ENCODE data around the gene GPR31. TPM values are rescaled to one million over a fixed set of nuclear protein-coding genes. Genes with fewer than 3 reads are reported as not detected.

Gene GPR31
- total and polyA plus RNA-seq, 2 experiments from 2014 or later: not detected

DNA sequence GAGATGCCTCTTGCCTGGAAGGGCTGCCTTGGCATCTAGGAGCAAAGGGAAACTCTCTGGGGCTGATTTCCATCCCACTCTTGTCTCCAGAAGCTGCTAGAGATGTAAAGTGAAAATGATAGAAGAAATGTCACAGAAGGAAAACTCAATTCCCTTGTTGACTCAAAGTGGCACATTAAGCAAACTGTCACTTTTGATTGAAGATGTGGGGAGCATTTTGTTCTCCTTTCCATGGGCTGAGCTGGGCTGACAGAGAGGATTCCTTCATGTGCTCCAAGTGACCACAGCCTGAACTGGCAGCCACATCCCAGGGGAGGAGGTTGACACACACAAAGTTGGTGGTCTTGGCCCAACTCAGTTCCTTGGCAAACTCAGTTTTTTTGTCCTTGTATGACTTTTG, 9.8 kb downstream of the GPR31 start:
- Histone ChIP-seq H3K4me2 (no peak overlapping the region), H2AFZ (no peak overlapping the region), H3K9me3 (ENCODE audit: low read depth) (no peaks in the 10 kb centered on the region), H3K4me1 (ENCODE audit: insufficient read depth) (peaks cover 9% of the 10 kb centered on the region), H3K36me3 (replicated peaks; ENCODE audit: insufficient read depth, low read depth) (no peaks in the 10 kb centered on the region), H3K4me3 (no peak overlapping the region), H4K20me1 (ENCODE audit: insufficient read depth, poor library complexity, severe bottlenecking) (no peaks in the 10 kb centered on the region), H3K79me2 (no peaks in the 10 kb centered on the region), H3K9me2 (replicated peaks; ENCODE audit: insufficient read depth) (no peaks in the 10 kb centered on the region), H3K27me3 (peaks cover 10% of the 10 kb centered on the region), H3K27ac (no peak overlapping the region)
- TF ChIP-seq, protein P1, sequence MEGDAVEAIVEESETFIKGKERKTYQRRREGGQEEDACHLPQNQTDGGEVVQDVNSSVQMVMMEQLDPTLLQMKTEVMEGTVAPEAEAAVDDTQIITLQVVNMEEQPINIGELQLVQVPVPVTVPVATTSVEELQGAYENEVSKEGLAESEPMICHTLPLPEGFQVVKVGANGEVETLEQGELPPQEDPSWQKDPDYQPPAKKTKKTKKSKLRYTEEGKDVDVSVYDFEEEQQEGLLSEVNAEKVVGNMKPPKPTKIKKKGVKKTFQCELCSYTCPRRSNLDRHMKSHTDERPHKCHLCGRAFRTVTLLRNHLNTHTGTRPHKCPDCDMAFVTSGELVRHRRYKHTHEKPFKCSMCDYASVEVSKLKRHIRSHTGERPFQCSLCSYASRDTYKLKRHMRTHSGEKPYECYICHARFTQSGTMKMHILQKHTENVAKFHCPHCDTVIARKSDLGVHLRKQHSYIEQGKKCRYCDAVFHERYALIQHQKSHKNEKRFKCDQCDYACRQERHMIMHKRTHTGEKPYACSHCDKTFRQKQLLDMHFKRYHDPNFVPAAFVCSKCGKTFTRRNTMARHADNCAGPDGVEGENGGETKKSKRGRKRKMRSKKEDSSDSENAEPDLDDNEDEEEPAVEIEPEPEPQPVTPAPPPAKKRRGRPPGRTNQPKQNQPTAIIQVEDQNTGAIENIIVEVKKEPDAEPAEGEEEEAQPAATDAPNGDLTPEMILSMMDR (IDR thresholded peaks at IDR 0.05; ENCODE audit: poor library complexity): no peak
- TF ChIP-seq EZH2 (IDR thresholded peaks at IDR 0.05; ENCODE audit: borderline replicate concordance): no peak
- no peak for TF ChIP-seq EZH2phosphoT487 (IDR thresholded peaks at IDR 0.05; ENCODE audit: low read depth, severe bottlenecking, unreplicated experiment)
- no peak for DNase-seq (ENCODE audit: low spot score)

DNA sequence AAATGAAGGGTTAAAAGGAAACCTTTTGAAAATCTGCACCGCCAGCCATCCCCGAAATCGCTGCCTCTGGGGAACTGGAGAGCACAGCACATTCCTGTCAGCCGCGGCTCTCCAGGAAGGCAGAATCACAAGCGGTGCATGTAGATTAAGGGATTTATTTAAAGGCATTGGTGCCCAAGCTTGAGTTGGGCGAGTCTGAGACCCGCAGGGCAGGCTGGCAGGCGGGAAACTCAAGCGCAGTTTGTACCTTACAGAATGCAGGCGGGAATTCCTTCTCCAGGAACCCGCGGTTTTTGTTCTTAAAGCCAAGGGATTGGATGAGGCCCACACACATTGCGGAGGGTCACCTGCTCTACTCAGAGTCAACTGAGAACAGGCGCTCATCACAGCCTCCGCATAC, 10.8 kb downstream of the GPR31 start:
- H3K9me2 ChIP-seq (replicated peaks; ENCODE audit: insufficient read depth): no peaks in the 10 kb centered on the region
- no peak overlapping the region for H3K4me3 ChIP-seq
- no peak overlapping the region for H3K27ac ChIP-seq
- no peaks in the 10 kb centered on the region for H3K9me3 ChIP-seq (ENCODE audit: low read depth)
- WGBS (ENCODE audit: low lambda C conversion rate, missing lambda C conversion rate): 21% methylated on average over 16 of the region's 16 CpGs
- H3K36me3 ChIP-seq (replicated peaks; ENCODE audit: insufficient read depth, low read depth): no peaks in the 10 kb centered on the region
- peak overlapping the region; percentile 65 for H3K4me2 ChIP-seq
- no peak overlapping the region for H2AFZ ChIP-seq
- peaks cover 10% of the 10 kb centered on the region for H3K27me3 ChIP-seq
- H3K4me1 ChIP-seq (ENCODE audit: insufficient read depth): peaks cover 10% of the 10 kb centered on the region
- DNase-seq (ENCODE audit: low spot score): no peak
- H3K79me2 ChIP-seq: no peaks in the 10 kb centered on the region
- no peaks in the 10 kb centered on the region for H4K20me1 ChIP-seq (ENCODE audit: insufficient read depth, poor library complexity, severe bottlenecking)
- no peak for TF ChIP-seq EZH2phosphoT487 (IDR thresholded peaks at IDR 0.05; ENCODE audit: low read depth, severe bottlenecking, unreplicated experiment)
- TF ChIP-seq EZH2 (IDR thresholded peaks at IDR 0.05; ENCODE audit: borderline replicate concordance): no peak
- TF ChIP-seq, protein P1 (IDR thresholded peaks at IDR 0.05; ENCODE audit: poor library complexity): no peak

GRCh38 chr6:167146135-167146534, 11.6 kb downstream of the GPR31 start:
- DNase-seq (ENCODE audit: low spot score): no peak
- Histone ChIP-seq H3K4me2 (peak overlapping the region; percentile 65), H3K27ac (no peak overlapping the region), H3K9me2 (replicated peaks; ENCODE audit: insufficient read depth) (no peaks in the 10 kb centered on the region), H4K20me1 (ENCODE audit: insufficient read depth, poor library complexity, severe bottlenecking) (no peaks in the 10 kb centered on the region), H3K36me3 (replicated peaks; ENCODE audit: insufficient read depth, low read depth) (no peaks in the 10 kb centered on the region), H3K79me2 (no peaks in the 10 kb centered on the region), H3K4me3 (no peak overlapping the region), H3K27me3 (peaks cover 10% of the 10 kb centered on the region), H3K9me3 (ENCODE audit: low read depth) (no peaks in the 10 kb centered on the region), H2AFZ (no peak overlapping the region), H3K4me1 (ENCODE audit: insufficient read depth) (peaks cover 19% of the 10 kb centered on the region)
- WGBS (ENCODE audit: low lambda C conversion rate, missing lambda C conversion rate): 90% methylated on average over 15 of the region's 15 CpGs
- TF ChIP-seq, protein P1 (IDR thresholded peaks at IDR 0.05; ENCODE audit: poor library complexity): no peak
- TF ChIP-seq EZH2phosphoT487 (IDR thresholded peaks at IDR 0.05; ENCODE audit: low read depth, severe bottlenecking, unreplicated experiment): no peak

DNA sequence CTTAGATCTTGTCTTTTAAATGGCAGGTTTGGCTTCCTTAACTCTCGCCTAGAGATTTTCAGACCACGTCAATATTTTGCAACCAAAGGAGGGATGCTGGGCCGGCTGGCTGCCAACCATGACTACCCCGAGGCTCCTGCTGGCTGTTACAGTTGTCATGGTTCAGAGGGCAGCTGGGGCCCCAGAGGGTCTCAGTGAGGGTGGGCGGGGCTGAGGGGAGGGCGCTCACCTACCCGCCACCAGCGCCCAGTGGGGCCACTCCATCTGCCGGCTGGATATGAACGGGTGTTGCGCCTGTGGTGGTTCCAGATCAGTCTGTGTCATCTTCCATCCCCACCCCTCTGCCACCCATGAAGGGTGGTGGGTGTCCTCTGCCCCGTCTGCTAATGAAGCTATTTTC, 12.3 kb downstream of the GPR31 start:
- Histone ChIP-seq H3K4me1 (ENCODE audit: insufficient read depth) (peaks cover 25% of the 10 kb centered on the region), H4K20me1 (ENCODE audit: insufficient read depth, poor library complexity, severe bottlenecking) (no peaks in the 10 kb centered on the region), H3K79me2 (no peaks in the 10 kb centered on the region), H3K27me3 (peaks cover 10% of the 10 kb centered on the region), H3K9me3 (ENCODE audit: low read depth) (no peaks in the 10 kb centered on the region), H2AFZ (no peak overlapping the region), H3K4me2 (no peak overlapping the region), H3K27ac (no peak overlapping the region), H3K9me2 (replicated peaks; ENCODE audit: insufficient read depth) (no peaks in the 10 kb centered on the region), H3K36me3 (replicated peaks; ENCODE audit: insufficient read depth, low read depth) (no peaks in the 10 kb centered on the region), H3K4me3 (no peak overlapping the region)
- no peak for TF ChIP-seq EZH2 (IDR thresholded peaks at IDR 0.05; ENCODE audit: borderline replicate concordance)
- TF ChIP-seq, protein P1 (IDR thresholded peaks at IDR 0.05; ENCODE audit: poor library complexity): no peak
- TF ChIP-seq EZH2phosphoT487 (IDR thresholded peaks at IDR 0.05; ENCODE audit: low read depth, severe bottlenecking, unreplicated experiment): no peak
- 92% methylated on average over 9 of the region's 12 CpGs for WGBS (ENCODE audit: low lambda C conversion rate, missing lambda C conversion rate)
- DNase-seq (ENCODE audit: low spot score): no peak
